A172 (cell line): Measurements from ENCODE around the gene LRP8. TPM values are rescaled to one million over a fixed set of nuclear protein-coding genes. Genes with fewer than 3 reads are reported as not detected.
A peak's percentile ranks its signal among the peaks of the same experiment; 100 is the strongest.

Experiments used
- DNase-seq: peaks from one replicate; pipeline ENCODE4 v3.0.0-alpha.2; 2015; ENCODE audit warnings: low spot score
- total RNA-seq: library from RNA; depleted of rRNA; stranded (reverse); fragments of >200 nt; shearing (Covaris generic); gene quantifications from 2 replicates; pipeline ENCODE4 v1.2.3, GENCODE V29; 2014

Gene LRP8
- total RNA-seq, 1 experiment from 2014 or later, result 27.6 TPM

- no peak for DNase-seq
Observed at GRCh38 chr1:53324321-53324720, 3.5 kb downstream of the LRP8 start.

GRCh38 chr1:53323316-53323715, 4.6 kb downstream of the LRP8 start:
- no peak for DNase-seq

GRCh38 chr1:53321776-53322602, 5.9 kb downstream of the LRP8 start:
- no peak for DNase-seq

GRCh38 chr1:53321366-53321765, 6.5 kb downstream of the LRP8 start:
- DNase-seq, result no peak

- no peak for DNase-seq
Observed at GRCh38 chr1:53320646-53321045, 7.2 kb downstream of the LRP8 start.

GRCh38 chr1:53319296-53320101, 8.4 kb downstream of the LRP8 start:
- no peak for DNase-seq

- no peak for DNase-seq
Observed at GRCh38 chr1:53317646-53318539, 10.0 kb downstream of the LRP8 start.

- no peak for DNase-seq
Observed at GRCh38 chr1:53316766-53317581, 10.9 kb downstream of the LRP8 start.

- DNase-seq, result no peak
Observed at GRCh38 chr1:53316424-53316765, 11.5 kb downstream of the LRP8 start.

- DNase-seq, result no peak
Observed at GRCh38 chr1:53315456-53316423, 12.1 kb downstream of the LRP8 start.

- no peak for DNase-seq
Observed at GRCh38 chr1:53315046-53315445, 12.8 kb downstream of the LRP8 start.

GRCh38 chr1:53314606-53315005, 13.3 kb downstream of the LRP8 start:
- no peak for DNase-seq

GRCh38 chr1:53314096-53314495, 13.8 kb downstream of the LRP8 start:
- no peak for DNase-seq

GRCh38 chr1:53313556-53313955, 14.3 kb downstream of the LRP8 start:
- no peak for DNase-seq

- no peak for DNase-seq
Observed at GRCh38 chr1:53311702-53312305, 16.1 kb downstream of the LRP8 start.

GRCh38 chr1:53310847-53311681, 16.8 kb downstream of the LRP8 start:
- no peak for DNase-seq

GRCh38 chr1:53309802-53310201, 18.1 kb downstream of the LRP8 start:
- no peak for DNase-seq

- DNase-seq, result peak; percentile 46
Observed at GRCh38 chr1:53308506-53308905, 19.4 kb downstream of the LRP8 start.

- no peak for DNase-seq
Observed at GRCh38 chr1:53307037-53307436, 20.8 kb downstream of the LRP8 start.
